Measurements from ENCODE around the gene DUSP1. TPM values are rescaled to one million over a fixed set of nuclear protein-coding genes. Genes with fewer than 3 reads are reported as not detected.
A peak's percentile ranks its signal among the peaks of the same experiment; 100 is the strongest.

The DUSP1 gene
- total and polyA plus RNA-seq, 9 of the 15 experiments (the other 6 are each of a cell fraction or from before 2014, with no cell fraction given) = 2.1 to 14.2 (median 8.5) TPM

DNA sequence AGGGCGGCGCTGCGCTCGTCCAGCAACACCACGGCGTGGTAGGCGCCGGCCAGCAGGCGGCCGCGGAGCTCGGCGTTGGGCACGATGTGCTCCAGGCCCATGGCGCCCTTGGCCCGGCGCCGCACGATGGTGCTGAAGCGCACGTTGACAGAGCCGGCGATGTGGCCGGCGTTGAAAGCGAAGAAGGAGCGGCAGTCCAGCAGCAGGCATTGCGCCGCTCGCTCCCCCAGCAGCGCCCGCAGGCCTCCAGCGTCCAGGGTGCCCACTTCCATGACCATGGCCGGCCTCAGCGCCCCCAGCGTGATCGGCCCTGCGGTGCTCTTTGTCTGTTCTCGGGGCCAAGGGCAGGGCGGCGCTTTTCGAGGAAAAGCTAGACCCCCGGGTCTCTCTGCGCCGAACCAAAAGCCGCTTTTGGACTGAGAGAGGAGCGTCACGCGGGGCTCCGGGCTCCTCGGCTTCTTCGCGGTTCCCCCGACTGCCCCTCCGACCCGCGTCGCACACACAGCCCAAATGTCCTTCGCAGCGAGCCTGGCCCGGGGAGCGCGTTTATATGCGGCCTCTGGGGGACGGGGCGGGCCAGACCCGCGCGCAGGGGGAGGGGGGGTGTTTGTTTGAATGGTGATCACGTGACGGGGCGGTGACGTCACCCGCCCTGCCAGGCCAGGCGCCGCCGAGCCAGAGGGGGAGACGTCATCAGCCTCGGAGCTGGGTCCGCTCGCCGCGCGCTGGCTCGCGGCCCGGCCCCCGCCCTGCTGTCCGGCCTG lies at the start of gene DUSP1 (continued):
- TF ChIP-seq DMBX1 (CRISPR knock-in tag; IDR thresholded peaks at IDR 0.05; ENCODE audit: borderline replicate concordance) (peak; percentile 34; the same call in 1 of the 2 replicates), SPI1 (IDR thresholded peaks at IDR 0.05; ENCODE audit: borderline replicate concordance, low read depth, low read length) (no peak), MAFG (tag; conservative IDR thresholded peaks at IDR 0.05) (no peak), POLR2AphosphoS2 (IDR thresholded peaks at IDR 0.05; ENCODE audit: low read length) (no peak), HNRNPLL (IDR thresholded peaks at IDR 0.05; ENCODE audit: low read depth, low read length, poor library complexity, severe bottlenecking) (peak; percentile 48), MCM2 (IDR thresholded peaks at IDR 0.05; ENCODE audit: low read depth) (no peak), BDP1 (IDR thresholded peaks at IDR 0.05; ENCODE audit: insufficient read depth, insufficient read length) (no peak), SLC30A9 (CRISPR knock-in tag; IDR thresholded peaks at IDR 0.05) (no peak), CHD4 (IDR thresholded peaks at IDR 0.05; ENCODE audit: insufficient read depth, insufficient replicate concordance, low read depth, low read length, poor library complexity, severe bottlenecking) (no peak), TRIM24 (IDR thresholded peaks at IDR 0.05) (no peak), ZNF583 (CRISPR knock-in tag; IDR thresholded peaks at IDR 0.05) (no peak), ADNP (tag; IDR thresholded peaks at IDR 0.05) (no peak), FOXM1 (IDR thresholded peaks at IDR 0.05; ENCODE audit: low read depth) (no peak), FOXM1 (CRISPR knock-in tag; IDR thresholded peaks at IDR 0.05; ENCODE audit: low read depth) (peak; percentile 90), ZNF507 (tag; conservative IDR thresholded peaks at IDR 0.05) (no peak), LCOR (CRISPR knock-in tag; IDR thresholded peaks at IDR 0.05) (peak; percentile 98), POLR2AphosphoS5 (IDR thresholded peaks at IDR 0.05; ENCODE audit: control insufficient read depth, insufficient read depth, low read depth, low read length) (peak; percentile 99), BRF1 (IDR thresholded peaks at IDR 0.05; ENCODE audit: borderline replicate concordance, extremely low read depth, insufficient read length) (no peak), RBM22 (IDR thresholded peaks at IDR 0.05; ENCODE audit: low read depth, low read length, poor library complexity, severe bottlenecking) (peak; percentile 92), CAMTA2 (CRISPR knock-in tag; conservative IDR thresholded peaks at IDR 0.05) (no peak), NFIC (IDR thresholded peaks at IDR 0.05) (peak; percentile 20; the same call in 1 of the 2 replicates), NCOA6 (IDR thresholded peaks at IDR 0.05) (peak; percentile 66; the same call in 1 of the 2 replicates), SUPT5H (IDR thresholded peaks at IDR 0.05) (peak; percentile 98), POLR3G (IDR thresholded peaks at IDR 0.05; ENCODE audit: extremely low read depth, insufficient read length, insufficient replicate concordance) (no peak), ZC3H4 (CRISPR knock-in tag; IDR thresholded peaks at IDR 0.05; ENCODE audit: borderline replicate concordance) (peak; percentile 99; the same call in 1 of the 2 replicates)
- TF ChIP-seq, protein P1, sequence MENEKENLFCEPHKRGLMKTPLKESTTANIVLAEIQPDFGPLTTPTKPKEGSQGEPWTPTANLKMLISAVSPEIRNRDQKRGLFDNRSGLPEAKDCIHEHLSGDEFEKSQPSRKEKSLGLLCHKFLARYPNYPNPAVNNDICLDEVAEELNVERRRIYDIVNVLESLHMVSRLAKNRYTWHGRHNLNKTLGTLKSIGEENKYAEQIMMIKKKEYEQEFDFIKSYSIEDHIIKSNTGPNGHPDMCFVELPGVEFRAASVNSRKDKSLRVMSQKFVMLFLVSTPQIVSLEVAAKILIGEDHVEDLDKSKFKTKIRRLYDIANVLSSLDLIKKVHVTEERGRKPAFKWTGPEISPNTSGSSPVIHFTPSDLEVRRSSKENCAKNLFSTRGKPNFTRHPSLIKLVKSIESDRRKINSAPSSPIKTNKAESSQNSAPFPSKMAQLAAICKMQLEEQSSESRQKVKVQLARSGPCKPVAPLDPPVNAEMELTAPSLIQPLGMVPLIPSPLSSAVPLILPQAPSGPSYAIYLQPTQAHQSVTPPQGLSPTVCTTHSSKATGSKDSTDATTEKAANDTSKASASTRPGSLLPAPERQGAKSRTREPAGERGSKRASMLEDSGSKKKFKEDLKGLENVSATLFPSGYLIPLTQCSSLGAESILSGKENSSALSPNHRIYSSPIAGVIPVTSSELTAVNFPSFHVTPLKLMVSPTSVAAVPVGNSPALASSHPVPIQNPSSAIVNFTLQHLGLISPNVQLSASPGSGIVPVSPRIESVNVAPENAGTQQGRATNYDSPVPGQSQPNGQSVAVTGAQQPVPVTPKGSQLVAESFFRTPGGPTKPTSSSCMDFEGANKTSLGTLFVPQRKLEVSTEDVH (IDR thresholded peaks at IDR 0.05; ENCODE audit: low read depth, partially characterized antibody) = peak; percentile 35
- TF ChIP-seq, protein P2, sequence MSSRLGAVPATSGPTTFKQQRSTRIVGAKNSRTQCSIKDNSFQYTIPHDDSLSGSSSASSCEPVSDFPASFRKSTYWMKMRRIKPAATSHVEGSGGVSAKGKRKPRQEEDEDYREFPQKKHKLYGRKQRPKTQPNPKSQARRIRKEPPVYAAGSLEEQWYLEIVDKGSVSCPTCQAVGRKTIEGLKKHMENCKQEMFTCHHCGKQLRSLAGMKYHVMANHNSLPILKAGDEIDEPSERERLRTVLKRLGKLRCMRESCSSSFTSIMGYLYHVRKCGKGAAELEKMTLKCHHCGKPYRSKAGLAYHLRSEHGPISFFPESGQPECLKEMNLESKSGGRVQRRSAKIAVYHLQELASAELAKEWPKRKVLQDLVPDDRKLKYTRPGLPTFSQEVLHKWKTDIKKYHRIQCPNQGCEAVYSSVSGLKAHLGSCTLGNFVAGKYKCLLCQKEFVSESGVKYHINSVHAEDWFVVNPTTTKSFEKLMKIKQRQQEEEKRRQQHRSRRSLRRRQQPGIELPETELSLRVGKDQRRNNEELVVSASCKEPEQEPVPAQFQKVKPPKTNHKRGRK (tag; IDR thresholded peaks at IDR 0.05) = no peak
